Stimulated activated CD4-positive, alpha-beta T cell treated with anti-CD3 and anti-CD28 coated beads, Interleukin-12 subunit alpha, Interleukin-12 subunit beta, amount 100 ng/mL, for 48 hours (primary cell): Measurements from ENCODE around the gene ACVR1B.

Experiments used
- DNase-seq, 3 donors: peaks; one replicate each; pipeline ENCODE4 v3.0.0-alpha.2; 2020; ENCODE audit warnings: low read depth in 2 of 3, low spot score in 1 of 3

Gene ACVR1B

DNA sequence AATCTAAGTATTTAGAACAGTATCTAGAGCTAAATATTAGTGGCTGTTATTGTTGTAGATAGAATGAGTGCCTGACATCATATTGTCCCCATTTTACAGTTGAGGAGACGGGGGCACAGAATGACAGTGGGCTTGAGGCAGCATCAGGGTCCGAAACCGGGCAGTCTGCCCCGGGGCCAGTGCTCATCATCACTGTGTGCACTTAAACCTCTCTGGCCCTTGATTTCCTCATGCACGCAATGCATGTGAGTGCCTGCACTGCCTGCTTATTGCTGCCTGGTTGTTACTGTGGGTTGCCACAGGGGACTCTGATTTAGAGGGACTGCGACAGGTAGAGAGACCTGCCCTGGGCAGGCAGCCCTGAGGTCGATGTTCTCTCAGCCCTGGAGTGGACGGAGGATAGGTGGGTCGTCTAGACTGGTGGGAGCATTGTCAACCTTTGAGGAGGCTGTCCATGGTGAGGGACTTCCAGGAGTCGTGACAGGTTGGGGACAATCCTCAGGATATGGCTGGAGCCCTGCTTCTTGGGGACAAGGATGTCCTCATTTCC, 34.4 kb upstream of the ACVR1B start:
- no peak for DNase-seq

DNA sequence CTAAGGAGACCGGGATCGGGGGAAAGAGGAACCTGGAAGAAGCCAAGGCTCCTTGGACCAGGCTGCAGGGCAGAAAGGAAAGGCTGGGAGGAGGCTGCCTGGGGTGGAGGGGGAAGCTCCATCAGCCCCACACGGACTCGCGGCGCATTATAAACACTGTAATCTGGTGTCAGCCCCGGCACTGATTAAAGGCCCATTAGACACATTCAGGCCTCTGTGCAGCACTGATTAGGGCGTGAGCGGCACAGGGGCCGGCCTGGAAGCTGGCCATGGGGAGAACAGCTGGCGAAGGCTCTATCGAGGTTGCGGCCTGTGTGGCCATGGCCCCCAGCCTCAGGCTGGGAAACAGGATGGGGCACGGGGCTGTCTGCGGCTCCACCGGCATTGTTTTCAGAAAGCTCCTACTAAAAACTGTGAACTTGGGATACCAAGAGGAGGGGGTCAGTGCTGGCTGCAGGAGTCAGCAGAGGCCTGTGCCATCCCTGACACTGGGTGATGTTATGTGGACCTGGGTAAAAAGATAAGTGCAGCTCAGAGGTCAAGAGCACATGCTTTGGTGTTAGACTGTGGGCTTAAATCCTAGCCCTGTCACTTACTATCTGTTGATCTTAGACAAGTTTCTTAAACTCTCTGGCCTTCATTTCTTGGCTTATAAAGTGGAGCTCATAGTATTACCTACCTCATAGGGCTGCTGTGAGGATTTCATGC, 33.6 kb upstream of the ACVR1B start:
- DNase-seq, result no peak

DNA sequence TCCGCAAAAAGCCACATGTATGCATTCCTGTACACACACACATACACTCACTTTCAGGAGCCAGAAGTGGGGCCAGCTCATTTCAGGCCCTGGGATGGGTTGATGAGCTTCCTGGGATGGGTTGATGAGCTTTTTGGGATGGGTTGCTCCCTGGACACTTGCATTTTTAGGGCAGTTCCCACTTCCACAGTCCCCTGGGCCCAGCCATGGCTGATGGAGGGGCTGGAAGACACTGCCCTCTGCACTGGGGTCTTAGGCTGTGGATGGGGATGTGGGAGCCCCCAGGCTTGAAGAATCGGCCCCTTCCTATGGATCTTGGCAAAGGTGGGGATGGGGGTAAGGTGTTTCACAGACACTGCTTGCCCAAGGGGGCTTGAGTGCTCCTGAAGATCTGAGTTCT, 31.5 kb upstream of the ACVR1B start:
- no peak for DNase-seq

DNA sequence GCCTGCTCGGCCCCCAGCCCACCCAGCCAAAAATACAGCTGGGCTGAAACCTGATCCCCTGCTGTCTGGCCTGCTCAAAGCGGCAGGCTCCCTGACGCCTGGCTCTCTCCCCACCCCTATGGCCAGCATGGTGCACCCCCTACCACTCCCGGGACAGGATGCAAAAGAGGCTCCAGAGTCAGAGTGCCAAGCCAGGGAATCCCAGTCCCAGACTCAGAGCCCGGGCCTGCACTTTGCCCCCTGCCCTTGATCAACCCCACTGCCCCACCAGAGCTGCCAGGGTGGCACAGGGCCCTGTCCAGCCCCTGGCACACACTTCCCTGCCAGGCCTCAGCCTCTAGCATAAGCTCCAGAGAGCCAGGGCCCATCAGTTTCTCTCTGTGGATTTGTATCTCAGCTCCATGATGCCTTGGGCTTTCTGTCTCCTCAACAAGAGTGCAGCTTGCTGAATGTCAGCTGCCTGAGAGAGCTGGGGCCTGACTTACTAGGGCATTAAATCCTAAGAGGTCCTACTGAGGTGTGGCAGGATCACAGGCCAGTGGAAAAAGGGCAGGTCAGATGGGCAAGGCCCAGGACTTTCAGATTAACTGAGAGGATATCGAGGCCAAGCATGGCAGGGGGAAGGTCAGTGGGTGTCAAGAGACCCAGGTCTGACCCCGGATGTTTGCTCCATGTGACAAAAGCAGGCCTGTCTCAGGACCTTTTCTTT, 30.3 kb upstream of the ACVR1B start:
- no peak for DNase-seq

DNA sequence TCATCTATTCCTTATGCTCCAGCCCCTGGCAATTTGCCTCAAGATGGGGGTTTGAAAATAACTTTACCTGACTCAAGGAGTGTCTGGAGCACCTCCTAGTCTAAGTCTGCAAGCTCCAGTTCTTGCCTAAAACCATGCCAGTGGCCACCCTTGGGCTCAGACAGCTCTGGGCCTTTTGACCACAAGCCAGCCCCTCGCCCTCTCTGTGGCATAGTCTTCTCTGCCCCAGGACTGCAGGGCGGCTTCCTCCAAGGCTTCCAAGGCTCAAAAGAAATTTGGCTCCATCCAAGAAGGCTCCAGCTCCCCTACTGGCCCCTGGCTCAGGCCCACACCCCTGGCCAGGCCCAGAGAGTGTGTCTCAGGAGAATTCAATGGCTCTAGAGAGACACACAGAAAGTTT, 29.4 kb upstream of the ACVR1B start:
- no peak for DNase-seq

DNA sequence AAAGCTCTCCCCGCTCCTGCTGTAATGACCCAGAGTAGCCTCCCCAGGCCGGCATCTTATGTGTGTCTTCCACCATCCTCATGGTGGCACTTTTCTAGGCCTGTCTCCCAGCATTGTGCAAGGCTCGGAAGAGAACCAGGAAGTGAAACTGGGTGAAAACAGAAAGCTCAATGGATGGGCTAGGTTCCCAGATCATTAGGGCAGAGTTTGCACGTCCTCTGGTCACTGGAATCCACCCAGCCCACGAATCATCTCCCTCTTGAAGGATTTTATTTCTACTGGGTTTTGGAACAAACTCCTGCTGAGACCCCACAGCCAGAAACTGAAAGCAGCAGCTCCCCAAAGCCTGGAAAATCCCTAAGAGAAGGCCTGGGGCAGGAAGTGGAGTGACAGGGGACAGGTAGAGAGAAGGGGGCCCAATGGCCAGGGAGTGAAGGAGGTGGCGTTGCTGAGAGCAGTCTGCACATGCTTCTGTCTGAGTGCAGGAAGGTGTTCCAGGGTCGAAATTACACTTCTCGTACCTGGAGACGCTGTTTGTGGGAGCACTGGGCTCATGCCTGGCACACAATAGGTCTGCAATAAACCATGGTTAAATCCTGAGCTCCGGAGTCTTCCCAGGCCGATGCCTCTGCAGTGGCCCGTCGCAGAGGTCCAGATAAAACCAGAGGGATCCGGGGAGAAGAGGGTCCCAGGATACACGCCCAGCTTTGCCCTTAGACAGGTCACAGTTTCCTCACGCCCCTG, 28.6 kb upstream of the ACVR1B start:
- DNase-seq, result no peak

DNA sequence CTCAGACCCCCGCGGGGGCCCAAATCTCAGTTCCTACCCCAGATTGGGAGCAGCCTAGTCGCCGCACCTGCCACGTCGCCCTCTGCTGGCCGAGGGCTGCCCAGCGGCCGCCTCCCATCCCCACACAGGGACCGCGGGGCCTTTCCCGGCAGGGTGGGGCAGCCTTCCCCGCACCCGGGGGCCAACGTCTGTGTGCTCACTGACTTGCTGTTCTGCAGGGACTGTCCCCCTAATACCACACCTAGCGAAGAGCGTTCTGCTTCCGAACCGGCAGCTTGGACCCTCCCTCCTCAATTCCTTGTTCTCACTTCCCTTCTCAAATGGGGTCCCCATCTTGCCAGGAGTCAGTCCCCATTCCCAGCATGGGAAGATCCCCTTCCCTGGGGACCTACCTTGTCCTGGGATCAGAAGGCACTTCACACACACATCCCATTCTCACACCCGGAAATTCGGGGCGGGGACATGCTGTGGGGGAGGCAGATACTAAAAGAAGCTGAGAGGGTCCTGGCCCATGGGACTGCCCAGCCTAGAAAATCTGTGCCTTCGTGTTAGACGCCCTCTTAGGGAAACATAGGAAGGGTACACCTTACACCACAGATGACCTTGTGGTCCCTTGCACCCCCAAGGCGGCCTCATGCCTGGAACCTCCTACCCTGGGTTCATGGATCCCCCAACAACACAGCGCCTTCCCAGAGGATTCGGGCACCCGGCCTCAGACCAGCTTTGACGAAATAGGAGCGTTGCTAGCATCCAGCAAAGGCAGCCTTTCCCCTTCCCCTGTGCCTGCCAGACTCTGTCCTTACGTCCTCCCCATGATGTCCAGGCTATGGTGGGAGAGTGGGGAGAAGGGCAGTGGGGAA, 27.8 kb upstream of the ACVR1B start:
- peak; percentile 26 to 49 (median 48) for DNase-seq

DNA sequence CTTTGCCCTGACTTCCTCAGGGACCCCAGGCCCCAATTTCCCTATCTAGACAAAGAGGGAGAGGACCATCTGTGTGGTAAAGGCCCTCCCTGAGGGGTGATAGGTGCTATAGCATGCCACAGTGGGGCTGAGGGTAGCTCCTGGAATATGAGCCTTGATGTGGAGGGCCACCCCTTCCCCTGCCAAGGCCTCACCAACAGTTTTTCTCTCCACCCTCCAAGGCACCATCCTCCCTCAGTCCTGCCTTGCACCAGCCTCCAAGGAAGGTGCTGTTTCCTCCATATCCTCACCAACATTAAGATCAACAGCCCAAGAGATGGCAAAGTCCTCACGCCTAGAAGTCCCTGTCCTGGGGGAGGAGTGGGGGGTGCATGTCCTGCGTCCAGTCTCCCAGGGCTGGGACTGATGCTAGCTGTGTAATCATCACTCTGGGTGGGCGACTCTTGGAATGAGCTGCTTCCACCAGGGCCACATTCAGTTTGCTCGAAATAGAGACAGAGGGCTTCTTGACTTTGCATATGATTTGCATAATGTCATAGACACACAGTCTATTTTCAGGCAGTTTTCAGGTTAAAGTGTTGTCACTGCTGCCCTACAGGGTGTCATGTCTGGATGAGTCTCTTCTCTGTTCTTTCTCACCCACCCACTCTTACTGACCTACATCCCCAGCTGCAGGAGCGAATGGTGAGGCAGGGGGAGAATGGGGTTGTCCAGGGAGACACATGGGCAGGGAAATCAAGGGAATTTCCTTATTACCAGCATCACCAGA, 26.8 kb upstream of the ACVR1B start:
- no peak for DNase-seq

DNA sequence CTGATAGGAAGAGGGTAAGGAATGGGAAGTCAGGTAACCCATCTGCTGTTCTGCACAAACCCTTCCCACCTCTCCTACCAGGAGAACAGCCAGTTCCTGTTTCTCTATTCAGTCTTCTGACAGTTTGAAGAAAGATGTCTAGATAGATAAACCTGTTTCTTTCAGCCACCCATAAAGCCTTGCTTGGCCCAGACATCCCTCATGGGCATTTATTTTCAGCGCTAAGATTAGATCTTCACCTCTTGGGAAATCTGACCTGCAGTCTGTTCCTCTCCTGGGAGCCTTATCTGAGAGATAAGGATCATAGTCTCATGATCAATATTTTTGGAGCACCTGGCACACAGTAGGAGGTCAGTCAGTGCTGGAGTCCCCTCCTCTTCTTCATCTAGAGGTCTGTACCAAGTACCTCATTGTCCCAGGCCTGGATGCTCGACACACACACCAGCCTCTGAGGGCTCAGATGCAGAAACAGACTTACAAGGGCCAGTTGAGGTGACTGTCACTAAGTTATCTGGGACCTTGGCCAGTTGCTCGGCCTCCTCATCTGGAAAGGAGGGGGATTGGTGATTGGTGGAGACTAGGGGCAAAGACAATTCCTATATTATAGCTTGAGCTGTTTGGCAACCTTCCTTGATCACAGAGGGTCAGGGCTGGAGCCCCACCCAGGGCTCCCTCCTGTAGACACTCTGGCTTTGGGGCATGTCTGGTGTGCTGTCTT, 26.0 kb upstream of the ACVR1B start:
- no peak for DNase-seq

DNA sequence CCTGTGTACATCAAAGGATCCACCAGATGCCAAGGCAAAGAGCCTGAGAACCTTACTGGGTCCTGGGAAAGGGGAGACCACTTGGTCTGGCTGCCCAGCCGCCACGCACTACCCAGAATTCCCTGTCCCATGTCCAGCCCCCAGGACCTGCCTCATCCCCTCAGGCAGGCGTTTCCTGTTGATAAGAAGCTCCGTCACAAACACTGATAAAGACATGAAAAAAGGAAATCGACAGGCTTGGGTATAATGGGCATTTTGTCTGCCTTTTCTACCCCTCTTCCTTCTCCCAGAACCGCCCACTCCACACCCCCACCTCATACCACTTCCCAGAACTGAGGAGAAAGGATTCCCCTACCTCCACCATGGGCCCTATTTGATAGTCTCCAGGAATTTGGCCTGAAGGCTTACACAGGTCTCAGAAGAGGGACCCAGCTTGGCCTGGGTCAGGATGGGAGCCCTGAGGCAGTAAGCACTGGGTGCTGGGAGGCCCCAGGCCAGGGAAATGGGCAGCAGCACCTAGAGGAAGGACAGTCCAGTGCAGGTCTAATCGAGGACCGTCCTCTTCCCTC, 25.4 kb upstream of the ACVR1B start:
- no peak for DNase-seq

DNA sequence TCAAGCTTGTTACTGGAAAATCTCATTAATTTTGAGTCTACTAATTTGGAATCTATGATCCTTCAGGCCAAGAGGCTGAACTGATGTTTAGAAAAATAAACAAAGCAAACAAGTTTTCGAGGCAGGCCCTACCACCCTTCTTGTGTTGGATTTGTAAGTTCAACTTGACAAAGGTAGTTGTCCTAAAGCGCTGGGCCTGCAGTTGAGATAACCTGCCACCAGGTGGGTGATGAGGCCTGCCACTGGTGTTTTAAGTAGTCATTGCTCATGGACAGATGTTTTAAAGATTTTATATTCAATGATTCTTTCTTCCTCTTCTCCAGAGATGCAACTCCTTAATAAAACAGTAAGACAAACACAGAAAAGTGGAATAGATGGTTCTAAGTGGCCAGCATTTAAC, 24.8 kb upstream of the ACVR1B start:
- peak; percentile 26 to 59 (median 36) for DNase-seq

DNA sequence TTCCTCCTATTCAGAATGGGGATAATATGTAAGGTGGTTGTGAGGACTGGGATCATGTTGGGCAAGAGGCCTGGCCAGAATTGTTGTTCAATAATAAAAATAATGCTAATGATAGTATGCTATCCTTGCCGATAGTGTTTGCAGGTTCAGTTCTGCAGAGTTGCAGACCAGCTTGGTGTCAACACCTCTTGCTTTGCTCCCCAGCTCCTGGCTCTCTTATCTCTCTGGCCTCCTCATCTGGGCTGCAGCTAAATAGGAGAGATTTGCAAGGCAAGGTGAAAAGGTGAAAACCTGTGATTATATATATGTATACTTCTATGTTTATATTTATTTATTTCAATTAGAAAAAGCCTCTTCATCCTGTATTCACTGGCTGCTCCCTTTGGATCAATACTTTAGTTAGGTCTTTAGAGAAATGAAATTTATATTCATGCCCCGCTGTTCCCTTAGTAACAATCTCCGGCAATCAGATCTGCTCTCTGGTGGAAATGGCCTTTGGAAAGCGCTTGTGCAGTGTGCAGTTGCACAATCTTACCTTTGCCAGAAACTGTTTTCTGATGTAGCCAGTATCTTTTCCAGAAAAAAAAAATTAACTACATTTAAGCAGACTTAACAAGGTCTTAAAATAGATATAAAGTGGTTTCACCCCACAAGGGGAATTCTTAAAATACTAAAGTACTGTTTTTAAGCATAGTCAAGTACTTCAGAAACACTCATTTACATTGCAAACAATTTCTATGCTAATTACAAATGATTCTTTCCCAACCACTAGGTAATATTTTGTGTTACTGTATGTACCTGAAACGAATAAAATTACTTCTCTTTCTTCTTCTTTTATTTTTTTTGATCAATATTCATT, 19.1 kb upstream of the ACVR1B start:
- DNase-seq, result no peak

DNA sequence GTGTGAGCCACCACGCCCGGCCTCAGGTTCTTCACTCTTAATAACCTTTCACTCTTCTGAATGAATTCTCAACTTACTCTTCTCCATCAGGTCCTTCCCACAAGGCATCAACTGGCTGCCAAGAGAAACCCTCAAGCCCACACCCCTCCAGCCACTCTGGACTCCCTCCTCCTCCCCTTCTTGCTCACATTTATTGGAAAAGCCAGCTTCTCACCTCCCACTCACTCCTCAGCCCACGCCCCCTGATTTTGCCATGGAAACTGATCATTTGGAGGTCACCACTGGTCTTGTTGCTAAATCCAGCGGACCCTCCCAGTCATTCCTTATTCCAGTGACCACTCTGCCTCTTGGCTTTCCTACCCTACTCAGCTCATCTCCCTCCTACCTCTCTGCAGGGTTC, 17.4 kb upstream of the ACVR1B start:
- no peak for DNase-seq

DNA sequence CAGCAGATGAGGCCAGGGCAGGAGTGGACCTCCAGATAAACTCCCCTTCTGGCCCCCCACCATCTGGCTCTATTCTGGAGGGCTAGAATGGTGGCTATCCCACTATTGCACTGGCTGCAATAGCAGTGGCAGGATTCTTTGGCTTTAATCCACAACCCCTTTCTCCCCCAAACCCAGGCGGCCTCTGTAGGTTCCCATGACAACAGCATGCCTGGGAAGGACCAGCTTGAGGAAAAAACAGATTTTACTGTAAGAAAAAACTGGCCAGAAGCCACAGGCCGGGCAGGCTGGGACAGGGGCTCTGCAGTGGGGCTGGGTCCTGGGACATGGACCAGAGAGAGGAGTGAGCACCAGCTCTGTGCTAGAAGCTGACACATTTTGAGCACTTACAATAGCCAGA, 13.6 kb upstream of the ACVR1B start:
- no peak for DNase-seq

DNA sequence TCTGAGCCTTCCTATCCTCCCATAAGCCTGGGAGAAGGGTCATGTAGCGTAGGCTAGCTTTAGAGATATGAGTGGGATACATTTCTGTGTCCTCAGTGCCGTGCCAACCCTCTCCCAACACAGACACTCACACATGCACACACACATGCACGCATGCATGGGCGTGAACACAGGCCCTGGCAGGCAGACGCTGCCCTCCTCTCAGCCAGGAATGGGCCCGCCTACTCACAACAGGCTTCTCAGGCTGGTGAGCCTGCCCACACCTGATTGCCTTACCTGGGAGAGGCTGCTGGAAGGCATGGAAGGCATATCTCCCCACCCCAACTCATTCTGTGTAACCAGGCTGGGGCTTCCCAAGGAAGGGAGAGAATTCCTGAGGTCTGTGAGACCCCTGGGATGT, 12.8 kb upstream of the ACVR1B start:
- no peak for DNase-seq

DNA sequence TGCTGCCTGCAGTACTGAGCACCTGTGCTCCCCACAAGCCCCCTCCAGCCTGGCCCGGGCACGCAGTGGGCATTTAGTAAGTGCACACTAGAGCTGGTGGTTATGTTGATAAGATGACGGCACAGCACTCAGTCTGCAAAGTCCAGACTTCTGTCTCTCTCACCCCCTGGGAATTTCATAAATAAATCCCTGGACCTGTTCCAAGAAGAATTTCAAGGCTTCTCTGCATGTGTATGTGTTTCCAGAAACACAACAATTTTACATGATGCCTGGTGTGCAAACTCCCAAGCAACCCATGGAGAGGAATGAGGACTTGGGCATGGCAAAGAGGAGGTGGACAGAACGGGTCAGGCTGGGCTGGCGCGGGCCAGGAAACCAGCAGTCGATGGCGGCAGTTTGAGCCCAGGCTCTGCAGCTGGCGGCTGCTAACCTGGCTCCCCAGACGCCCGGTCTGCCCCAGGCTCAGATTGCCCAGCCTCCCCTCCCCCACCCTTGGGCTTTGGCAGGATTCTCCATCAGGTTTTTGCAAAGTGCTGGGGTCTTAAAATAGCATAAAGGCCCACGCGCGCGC, 10.4 kb upstream of the ACVR1B start:
- no peak for DNase-seq

DNA sequence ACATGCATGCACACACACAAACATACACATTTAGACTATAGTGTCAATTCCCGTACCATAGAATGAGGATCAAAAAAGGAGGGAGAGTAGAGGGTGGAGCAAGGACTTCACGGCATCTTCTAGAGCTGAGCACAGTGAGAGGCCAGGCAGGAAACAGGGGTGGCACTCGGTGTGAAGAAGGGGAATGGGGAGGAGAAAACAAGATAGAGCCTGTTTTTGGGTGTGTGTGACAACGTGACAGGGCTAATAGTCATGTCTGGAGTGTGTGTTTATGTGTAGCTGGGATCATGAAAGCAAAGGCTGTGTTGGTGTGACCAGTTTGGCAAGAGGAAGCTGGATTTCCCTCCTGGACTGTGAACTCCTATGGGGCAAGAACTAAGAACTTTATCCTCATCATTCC, 9.9 kb upstream of the ACVR1B start:
- no peak for DNase-seq

DNA sequence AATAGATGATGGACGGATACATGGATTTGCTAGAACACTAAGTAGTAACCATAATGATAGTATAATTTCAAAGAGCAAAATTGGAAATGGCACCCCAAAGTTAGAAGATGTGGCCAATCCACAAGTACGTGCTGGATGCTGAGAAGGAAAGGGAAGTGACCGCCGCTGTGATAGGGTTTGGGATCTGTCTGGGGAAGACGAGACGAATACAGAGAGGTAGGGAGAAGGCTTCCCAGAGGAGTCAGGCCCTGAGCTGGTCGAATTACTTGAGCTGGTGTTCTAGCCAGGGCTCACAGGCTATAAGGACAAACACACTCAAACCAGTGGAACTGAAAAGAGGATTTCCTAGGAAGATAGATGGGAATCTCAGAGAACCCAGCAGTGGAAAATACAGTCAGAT, 9.4 kb upstream of the ACVR1B start:
- no peak for DNase-seq
